IPS-20b (cell line): ENCODE results near the gene ARMC12.

ENCODE experiments used
- H3K27ac ChIP-seq: one replicate; pipeline ENCODE4 v1.5.1; 2013; ENCODE audit warnings: low read length
- H3K27me3 ChIP-seq: 2 replicates; pipeline ENCODE4 v1.6.1; 2013; ENCODE audit warnings: mild to moderate bottlenecking, low read length, inconsistent platforms; ENCODE audit not compliant: insufficient read depth
- H3K36me3 ChIP-seq: 2 replicates; pipeline ENCODE4 v1.6.1; 2013; ENCODE audit warnings: low read depth, mild to moderate bottlenecking, inconsistent platforms, low read length, moderate library complexity; ENCODE audit not compliant: insufficient read depth
- H3K4me1 ChIP-seq: 2 replicates; pipeline ENCODE4 v1.6.1; 2013; ENCODE audit warnings: mild to moderate bottlenecking, control low read depth, inconsistent platforms, low read length, moderate library complexity; ENCODE audit not compliant: insufficient read depth
- H3K4me3 ChIP-seq: 2 replicates; pipeline ENCODE4 v1.5.1; 2013; ENCODE audit warnings: mild to moderate bottlenecking, low read length, inconsistent platforms
- H3K9ac ChIP-seq: 2 replicates; pipeline ENCODE4 v1.6.1; 2013; ENCODE audit warnings: low read depth, mild to moderate bottlenecking, inconsistent platforms, low read length, moderate library complexity
- H3K9me3 ChIP-seq: 2 replicates; pipeline ENCODE4 v1.6.1; 2013; ENCODE audit warnings: mild to moderate bottlenecking, low read depth, low read length, inconsistent platforms; ENCODE audit not compliant: insufficient read depth

The ARMC12 gene

GRCh38 chr6:35719830-35720733 is 16.8 kb upstream of the ARMC12 start:
- H3K27ac ChIP-seq = peak overlapping the region; percentile 3
- peaks cover 32% of the 10 kb centered on the region for H3K4me1 ChIP-seq
- 0 out of 2 replicates have a peak overlapping the region, but pooled peaks have one; percentile 5 for H3K4me3 ChIP-seq
- H3K36me3 ChIP-seq = no peaks in the 10 kb centered on the region
- 0 out of 2 replicates have a peak, but pooled peaks cover 3% of the 10 kb centered on the region for H3K27me3 ChIP-seq
- no peaks in the 10 kb centered on the region for H3K9me3 ChIP-seq
- H3K9ac ChIP-seq = peak overlapping the region; percentile 38; the same call in 1 of the 2 replicates

- peaks cover 22% of the 10 kb centered on the region for H3K27me3 ChIP-seq
- H3K36me3 ChIP-seq = no peaks in the 10 kb centered on the region
- H3K9me3 ChIP-seq = no peaks in the 10 kb centered on the region
- H3K4me1 ChIP-seq = peaks cover 43% of the 10 kb centered on the region
- no peak overlapping the region for H3K27ac ChIP-seq
- no peak overlapping the region for H3K4me3 ChIP-seq
- no peak overlapping the region for H3K9ac ChIP-seq
Observed at GRCh38 chr6:35722121-35722761, 14.6 kb upstream of the ARMC12 start.

- Histone ChIP-seq H3K27ac (no peak overlapping the region), H3K4me1 (peaks cover 37% of the 10 kb centered on the region)
Observed at GRCh38 chr6:35723587-35723986, 13.2 kb upstream of the ARMC12 start.

GRCh38 chr6:35724059-35724458 is 12.8 kb upstream of the ARMC12 start:
- H3K4me1 ChIP-seq = peaks cover 35% of the 10 kb centered on the region

More at GRCh38 chr6:35723587-35723986, 13.2 kb upstream of the ARMC12 start:
- H3K36me3 ChIP-seq = no peaks in the 10 kb centered on the region
- H3K9ac ChIP-seq = no peak overlapping the region
- peaks cover 24% of the 10 kb centered on the region for H3K27me3 ChIP-seq
- no peaks in the 10 kb centered on the region for H3K9me3 ChIP-seq
- H3K4me3 ChIP-seq = no peak overlapping the region

GRCh38 chr6:35724471-35724870 is 12.4 kb upstream of the ARMC12 start:
- Histone ChIP-seq H3K27me3 (peaks cover 28% of the 10 kb centered on the region), H3K9ac (no peak overlapping the region), H3K36me3 (no peaks in the 10 kb centered on the region), H3K9me3 (no peaks in the 10 kb centered on the region), H3K4me3 (no peak overlapping the region), H3K27ac (no peak overlapping the region), H3K4me1 (peaks cover 31% of the 10 kb centered on the region)

More at GRCh38 chr6:35724059-35724458, 12.8 kb upstream of the ARMC12 start:
- no peak overlapping the region for H3K9ac ChIP-seq
- no peaks in the 10 kb centered on the region for H3K36me3 ChIP-seq
- H3K27me3 ChIP-seq = peaks cover 24% of the 10 kb centered on the region
- H3K4me3 ChIP-seq = no peak overlapping the region
- H3K9me3 ChIP-seq = no peaks in the 10 kb centered on the region
- no peak overlapping the region for H3K27ac ChIP-seq

GRCh38 chr6:35725081-35725708 is 11.6 kb upstream of the ARMC12 start:
- no peak overlapping the region for H3K4me3 ChIP-seq
- peaks cover 29% of the 10 kb centered on the region for H3K27me3 ChIP-seq
- H3K36me3 ChIP-seq = no peaks in the 10 kb centered on the region
- H3K9ac ChIP-seq = no peak overlapping the region
- peaks cover 24% of the 10 kb centered on the region; the same call in 1 of the 2 replicates for H3K4me1 ChIP-seq
- H3K27ac ChIP-seq = no peak overlapping the region
- no peaks in the 10 kb centered on the region for H3K9me3 ChIP-seq

- H3K36me3 ChIP-seq = no peaks in the 10 kb centered on the region
- no peak overlapping the region for H3K4me3 ChIP-seq
- H3K9ac ChIP-seq = no peak overlapping the region
- H3K4me1 ChIP-seq = peaks cover 22% of the 10 kb centered on the region; the same call in 1 of the 2 replicates
- no peak overlapping the region for H3K27ac ChIP-seq
- no peaks in the 10 kb centered on the region for H3K9me3 ChIP-seq
- peaks cover 29% of the 10 kb centered on the region for H3K27me3 ChIP-seq
Observed at GRCh38 chr6:35725721-35726438, 11.0 kb upstream of the ARMC12 start.

GRCh38 chr6:35727231-35727934 is 9.4 kb upstream of the ARMC12 start:
- no peaks in the 10 kb centered on the region for H3K36me3 ChIP-seq
- no peak overlapping the region for H3K27ac ChIP-seq
- H3K27me3 ChIP-seq = peaks cover 29% of the 10 kb centered on the region
- no peaks in the 10 kb centered on the region for H3K9me3 ChIP-seq
- H3K9ac ChIP-seq = peak overlapping the region; percentile 88; the same call in 1 of the 2 replicates
- peak overlapping the region; percentile 80 for H3K4me3 ChIP-seq
- peaks cover 27% of the 10 kb centered on the region; the same call in 1 of the 2 replicates for H3K4me1 ChIP-seq

- Histone ChIP-seq H3K27me3 (peaks cover 29% of the 10 kb centered on the region), H3K4me3 (peak overlapping the region; percentile 80), H3K36me3 (no peaks in the 10 kb centered on the region), H3K4me1 (peaks cover 32% of the 10 kb centered on the region; the same call in 1 of the 2 replicates), H3K9me3 (no peaks in the 10 kb centered on the region), H3K9ac (peak overlapping the region; percentile 88), H3K27ac (no peak overlapping the region)
Observed at GRCh38 chr6:35727935-35728682, 8.7 kb upstream of the ARMC12 start.
